ENCODE results near the gene RTL1. TPM values are rescaled to one million over a fixed set of nuclear protein-coding genes. Genes with fewer than 3 reads are reported as not detected.

RTL1 gene
- polyA plus RNA-seq (ENCODE audit: insufficient read length in 4 of 4), result under 1 TPM; 0.03 to 0.16 (median 0.08) TPM

GRCh38 chr14:100903672-100904185 is at the start of gene RTL1:
TSS of gene RTL1 (minus strand) at chr14:100903722. CDS start at chr14:100884788, 18,934 bp downstream.
- no peak for DNase-seq (ENCODE audit: low read depth in 4 of 4, low spot score in 2 of 4)

- DNase-seq (ENCODE audit: low read depth in 4 of 4, low spot score in 2 of 4), result no peak
These were observed 46.5 kb upstream of the RTL1 start for GRCh38 chr14:100950024-100950423.

GRCh38 chr14:100944052-100944451 is 40.5 kb upstream of the RTL1 start:
- no peak for DNase-seq (ENCODE audit: low read depth in 4 of 4, low spot score in 2 of 4)

- DNase-seq (ENCODE audit: low read depth in 4 of 4, low spot score in 2 of 4), result no peak
These were observed 26.7 kb upstream of the RTL1 start for GRCh38 chr14:100930270-100930669.

GRCh38 chr14:100915560-100915959 is 12.0 kb upstream of the RTL1 start:
- no peak for DNase-seq (ENCODE audit: low read depth in 4 of 4, low spot score in 2 of 4)

- DNase-seq (ENCODE audit: low read depth in 4 of 4, low spot score in 2 of 4), result no peak
These were observed 11.1 kb upstream of the RTL1 start for GRCh38 chr14:100914597-100915021.

- DNase-seq (ENCODE audit: low read depth in 4 of 4, low spot score in 2 of 4), result no peak
These were observed 8.3 kb upstream of the RTL1 start for GRCh38 chr14:100911665-100912316.

GRCh38 chr14:100910888-100911664 is 7.6 kb upstream of the RTL1 start:
- DNase-seq (ENCODE audit: low read depth in 4 of 4, low spot score in 2 of 4), result no peak

GRCh38 chr14:100909439-100909838 is 5.9 kb upstream of the RTL1 start:
- no peak for DNase-seq (ENCODE audit: low read depth in 4 of 4, low spot score in 2 of 4)

- DNase-seq (ENCODE audit: low read depth in 4 of 4, low spot score in 2 of 4), result no peak
These were observed 3.7 kb upstream of the RTL1 start for GRCh38 chr14:100907240-100907639.

GRCh38 chr14:100906420-100906819 is 2.9 kb upstream of the RTL1 start:
- no peak for DNase-seq (ENCODE audit: low read depth in 4 of 4, low spot score in 2 of 4)

- DNase-seq (ENCODE audit: low read depth in 4 of 4, low spot score in 2 of 4), result no peak
These were observed 1.6 kb upstream of the RTL1 start for GRCh38 chr14:100905166-100905565.

GRCh38 chr14:100904307-100905087 is 975 bp upstream of the RTL1 start:
- DNase-seq (ENCODE audit: low read depth in 4 of 4, low spot score in 2 of 4), result no peak

- no peak for DNase-seq (ENCODE audit: low read depth in 4 of 4, low spot score in 2 of 4)
These were observed 421 bp downstream of the RTL1 start for GRCh38 chr14:100903134-100903468.

- no peak for DNase-seq (ENCODE audit: low read depth in 4 of 4, low spot score in 2 of 4)
These were observed 1.0 kb downstream of the RTL1 start for GRCh38 chr14:100902295-100903133.

GRCh38 chr14:100901391-100902183 is 1.9 kb downstream of the RTL1 start:
- no peak for DNase-seq (ENCODE audit: low read depth in 4 of 4, low spot score in 2 of 4)

GRCh38 chr14:100900837-100901390 is 2.6 kb downstream of the RTL1 start:
- DNase-seq (ENCODE audit: low read depth in 4 of 4, low spot score in 2 of 4), result no peak

- no peak for DNase-seq (ENCODE audit: low read depth in 4 of 4, low spot score in 2 of 4)
These were observed 3.4 kb downstream of the RTL1 start for GRCh38 chr14:100899884-100900771.

All from left renal cortex interstitium (tissue), 4 donors.